Heart right ventricle (tissue), 16 donors: ENCODE measurements around the gene KLF7. TPM values are rescaled to one million over a fixed set of nuclear protein-coding genes. Genes with fewer than 3 reads are reported as not detected.

ENCODE experiments used
- ATAC-seq, 8 donors: fragments of 200-7000 bp; cut with Tn5 transposase; one replicate each; pipeline ENCODE4 v1.9.1; 2020; ENCODE audit warnings: mild to moderate bottlenecking in 8 of 8, moderate library complexity in 8 of 8, moderate number of reproducible peaks in 1 of 8
- DNase-seq, 2 donors: peaks; one replicate each; pipeline ENCODE4 v3.0.0-alpha.2; 2020
- H3K27ac ChIP-seq, 10 donors: fragments of 200-600 bp; sonication (generic) in 2 of 10; one replicate each; pipeline versions ENCODE4 v1.5.0 to v1.8.0; 2020 to 2022; ENCODE audit warnings: mild to moderate bottlenecking in 3 of 10
- H3K27me3 ChIP-seq, 7 donors: fragments of 200-600 bp; one replicate each; pipeline ENCODE4 v1.8.0; 2021 to 2022; ENCODE audit warnings: mild to moderate bottlenecking in 2 of 7
- H3K36me3 ChIP-seq, 9 donors: fragments of 200-600 bp; sonication (generic) in 1 of 9; one replicate each; pipeline versions ENCODE4 v1.5.0 to v1.8.0; 2020 to 2022; ENCODE audit warnings: mild to moderate bottlenecking in 2 of 9
- H3K4me1 ChIP-seq, 9 donors: fragments of 200-600 bp; sonication (generic) in 1 of 9; one replicate each; pipeline versions ENCODE4 v1.5.0 to v1.8.0; 2020 to 2022; ENCODE audit warnings: mild to moderate bottlenecking in 4 of 9
- H3K4me3 ChIP-seq, 10 donors: fragments of 200-600 bp; sonication (generic) in 2 of 10; one replicate each; pipeline versions ENCODE4 v1.5.0 to v1.8.0; 2020 to 2022; ENCODE audit warnings: mild to moderate bottlenecking in 7 of 10, moderate library complexity in 2 of 10
- H3K9me3 ChIP-seq, 11 donors: fragments of 200-600 bp in 10 of 11; sonication (generic) in 2 of 11; one replicate each; pipeline versions ENCODE4 v1.5.0 to v1.8.0; 2013 to 2022; ENCODE audit warnings: mild to moderate bottlenecking in 2 of 11, control low read depth in 1 of 11, moderate library complexity in 1 of 11
- WGBS, 2 donors: extraction: QIAGEN DNeasy Blood & Tissue Kit; methylation state at CpG; one replicate each; pipeline ENCODE4 v1.1.7; 2013; ENCODE audit warnings: inconsistent platforms in 1 of 2; 5-methylcytosine and 5-hydroxymethylcytosine counted together
- intact Hi-C, 10 donors: fragments of 100-400 bp; cut with DNase I; formaldehyde crosslinking; loops; one replicate each; pipeline versions ENCODE4 v1.11.1 to v1.14.2; 2022
- polyA plus RNA-seq, 2 donors: library from polyadenylated mRNA; stranded (reverse); fragments of 200-250 nt; gene quantifications; one replicate each; pipeline ENCODE4 v1.2.3, GENCODE V29; 2013
- total RNA-seq, 10 donors: library from RNA; stranded (reverse); fragmentation: NEBNext Ultra II Directional in 3 of 10; extraction: Animal tissue kit (Norgen Biotek cat#: 25700) in 3 of 10; gene quantifications; one replicate each; pipeline versions ENCODE4 v1.2.1 to v1.2.4, GENCODE V29; 2021 to 2023
- TF ChIP-seq, protein P1 (sequence below), 9 donors: fragments of 200-600 bp; sonication (generic) in 2 of 9; IDR thresholded peaks; one replicate each; pipeline versions ENCODE4 v1.5.0 to v1.8.0; 2021 to 2022; ENCODE audit warnings: antibody characterized with exemption in 9 of 9, mild to moderate bottlenecking in 5 of 9, moderate library complexity in 1 of 9
- donor health status: Arrhythmogenic right ventricular cardiomyopathy.
- donor health status: ischemic (EF 13 %, LVEDD 7.1; RV severe dilation, severe dysfunction).
- donor health status: healthy with polysubstance abuse.
- donor health status: DM: no; HTN: yes; CAD: no.
- donor health status: DM: no; HTN: no; CAD: no.
- donor health status: ischemic (EF 25% LVEDD 6.9; RV normal size, moderate dysfunction).
- donor health status: ischemic (EF 25% LVEDD 5.7; RV mildly dilated, moderate dysfunction).
- donor health status: healthy.
- donor health status: DM: yes; HTN: yes; CAD: no.
- donor health status: Ischemic cardiomyopathy.
- donor health status: ischemic (EF 35%, LVEDD 5.7; RV mildly dilated, moderate dysfunction).
- donor health status: nonischemic (EF 11% LVEDD 7.7; RV severe dilation, severe dysfunction).
- donor health status: DM: yes; HTN: yes; CAD: no.
- donor health status: PGD.
- donor health status: ischemic (EF 29% LVEDD 5.4; RV normal size, mild dysfunction).
- donor health status: nonischemic (EF 23%, LVEDD 6.1; RV moderate dilation, normal function).

Gene KLF7
- total and polyA plus RNA-seq, 12 donors, result 5.0 to 51.8 (median 27.9) TPM

DNA sequence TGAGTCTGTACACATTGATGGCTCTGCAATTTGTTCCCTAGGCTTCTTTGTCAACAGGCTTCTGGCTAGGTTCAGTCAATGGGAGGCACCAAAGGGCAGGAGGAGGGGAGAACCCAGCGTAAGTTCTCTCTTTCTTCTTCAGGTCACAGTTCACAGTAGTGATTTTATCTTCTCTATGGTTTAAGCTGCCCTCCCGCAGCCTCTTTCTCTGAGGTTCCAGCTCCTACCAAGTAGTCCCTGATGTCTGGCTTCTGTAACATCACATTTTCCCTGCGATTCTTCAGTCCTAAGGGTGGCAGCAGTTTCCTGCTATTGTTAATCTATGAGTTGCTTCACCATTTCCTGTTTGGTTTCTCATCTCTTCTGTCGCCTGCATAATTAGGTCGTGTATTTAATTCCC lies 119.0 kb downstream of the KLF7 start:
- Histone ChIP-seq H3K36me3 (no peaks in the 10 kb centered on the region), H3K4me1 (peaks cover 0 to 18% (median 8%) of the 10 kb centered on the region in 9 donors), H3K27ac (peak overlapping the region in 1 of 10 donors; percentile 64), H3K9me3 (no peaks in the 10 kb centered on the region), H3K4me3 (no peak overlapping the region), H3K27me3 (no peaks in the 10 kb centered on the region)
- TF ChIP-seq, protein P1, sequence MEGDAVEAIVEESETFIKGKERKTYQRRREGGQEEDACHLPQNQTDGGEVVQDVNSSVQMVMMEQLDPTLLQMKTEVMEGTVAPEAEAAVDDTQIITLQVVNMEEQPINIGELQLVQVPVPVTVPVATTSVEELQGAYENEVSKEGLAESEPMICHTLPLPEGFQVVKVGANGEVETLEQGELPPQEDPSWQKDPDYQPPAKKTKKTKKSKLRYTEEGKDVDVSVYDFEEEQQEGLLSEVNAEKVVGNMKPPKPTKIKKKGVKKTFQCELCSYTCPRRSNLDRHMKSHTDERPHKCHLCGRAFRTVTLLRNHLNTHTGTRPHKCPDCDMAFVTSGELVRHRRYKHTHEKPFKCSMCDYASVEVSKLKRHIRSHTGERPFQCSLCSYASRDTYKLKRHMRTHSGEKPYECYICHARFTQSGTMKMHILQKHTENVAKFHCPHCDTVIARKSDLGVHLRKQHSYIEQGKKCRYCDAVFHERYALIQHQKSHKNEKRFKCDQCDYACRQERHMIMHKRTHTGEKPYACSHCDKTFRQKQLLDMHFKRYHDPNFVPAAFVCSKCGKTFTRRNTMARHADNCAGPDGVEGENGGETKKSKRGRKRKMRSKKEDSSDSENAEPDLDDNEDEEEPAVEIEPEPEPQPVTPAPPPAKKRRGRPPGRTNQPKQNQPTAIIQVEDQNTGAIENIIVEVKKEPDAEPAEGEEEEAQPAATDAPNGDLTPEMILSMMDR (IDR thresholded peaks at IDR 0.05), result peak in 7 of 9 donors; percentile 20 to 56 (median 39)
- intact Hi-C loops, result loop anchor here in 9 of 10 donors (2.0 to 10.0 kb wide), 4 partner anchors 118 to 428 kb away; partner anchors contain the start of gene KLF7 (in 1 of the 9)
- peak; percentile 30 to 85 (median 68) for ATAC-seq
- WGBS, 2 donors, result 26 to 29% methylated on average over 5 of the region's 5 CpGs
- no peak for DNase-seq

DNA sequence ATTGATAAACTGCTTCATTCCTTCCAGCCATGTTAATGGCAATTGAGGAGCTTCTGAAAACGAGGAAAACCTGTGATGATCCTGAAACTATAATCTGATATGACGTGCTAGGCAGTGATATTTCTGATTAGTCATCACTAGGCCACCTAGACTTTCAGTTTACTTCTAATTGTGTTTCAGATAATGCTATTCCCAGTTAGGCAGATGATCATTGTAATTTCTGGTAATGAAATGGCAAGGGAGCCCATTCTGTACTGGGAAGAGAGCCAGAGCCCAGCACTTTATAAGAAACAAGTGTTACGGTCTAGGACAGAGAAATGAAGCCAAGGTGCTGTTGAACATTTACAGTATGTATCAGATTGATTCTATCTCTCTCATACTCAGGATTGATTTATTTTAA lies 120.2 kb downstream of the KLF7 start:
- intact Hi-C loops, result loop anchor here in 8 of 10 donors (5.0 to 10.0 kb wide), 3 partner anchors 119 to 429 kb away; partner anchors contain the start of gene KLF7 (in 1 of the 8)
- Histone ChIP-seq H3K36me3 (no peaks in the 10 kb centered on the region), H3K27ac (peak overlapping the region in 1 of 10 donors; percentile 28), H3K9me3 (no peaks in the 10 kb centered on the region), H3K4me3 (no peak overlapping the region), H3K4me1 (peaks cover 0 to 19% (median 8%) of the 10 kb centered on the region in 9 donors), H3K27me3 (no peaks in the 10 kb centered on the region)
- TF ChIP-seq, protein P1 (IDR thresholded peaks at IDR 0.05), result no peak
- ATAC-seq (peak in 1 of 8 donors; percentile 21), DNase-seq (no peak)
- WGBS, 2 donors, result 72 to 83% methylated on average over 3 of the region's 3 CpGs

DNA sequence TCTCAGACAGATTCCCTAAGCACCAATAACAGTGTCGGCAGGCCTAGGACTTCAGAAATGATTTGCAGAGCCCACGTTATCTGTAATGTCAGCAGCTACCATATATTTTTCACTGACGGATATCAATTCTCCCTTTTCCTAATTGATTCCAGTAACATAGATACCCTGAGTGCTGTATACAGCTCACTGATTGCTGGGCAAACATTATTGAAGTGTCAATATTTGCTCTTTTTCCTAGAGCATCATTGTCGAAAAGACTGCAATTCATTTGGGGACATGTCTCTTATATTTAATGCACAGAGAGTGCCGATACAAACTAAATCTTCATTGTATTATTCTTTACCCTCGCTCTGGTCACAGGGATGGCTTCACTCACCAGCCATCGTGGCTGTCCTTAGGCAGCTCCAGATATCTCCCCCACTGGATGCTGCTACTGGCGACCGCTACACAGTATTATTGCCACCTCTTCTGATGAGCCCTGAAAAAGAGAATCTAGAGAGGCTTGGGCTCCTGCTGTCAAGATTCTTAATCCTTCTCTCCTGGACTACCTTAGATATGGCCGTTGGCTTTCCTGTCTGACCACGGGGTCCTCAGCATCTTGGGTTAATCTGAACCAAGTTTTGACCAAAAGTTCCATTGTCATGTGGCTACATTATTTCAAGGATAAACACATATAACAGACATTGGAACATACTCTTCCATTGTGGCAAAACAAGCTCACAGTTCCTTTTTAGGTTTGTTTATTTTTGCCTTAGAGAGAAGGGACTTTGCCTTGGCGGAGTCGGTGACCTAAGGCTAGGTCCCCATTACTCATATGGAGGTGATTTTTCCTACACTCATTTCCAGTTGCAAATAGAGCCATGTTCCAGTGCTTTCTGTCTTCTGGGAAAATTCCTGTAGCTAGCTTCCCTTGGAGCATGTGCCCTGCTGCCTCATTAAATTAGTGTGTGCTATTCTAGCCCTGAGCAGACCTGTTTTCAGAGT lies 121.1 kb downstream of the KLF7 start:
- Histone ChIP-seq H3K27me3 (no peaks in the 10 kb centered on the region), H3K4me3 (no peak overlapping the region), H3K4me1 (peaks cover 0 to 20% (median 8%) of the 10 kb centered on the region in 9 donors), H3K36me3 (no peaks in the 10 kb centered on the region), H3K9me3 (no peaks in the 10 kb centered on the region), H3K27ac (peak overlapping the region in 1 of 10 donors; percentile 28)
- DNase-seq (no peak), ATAC-seq (no peak)
- intact Hi-C loops, result loop anchor here in 8 of 10 donors (5.0 to 10.0 kb wide), 3 partner anchors 120 to 430 kb away; partner anchors contain the start of gene KLF7 (in 1 of the 8)
- TF ChIP-seq, protein P1 (IDR thresholded peaks at IDR 0.05), result no peak
- WGBS, 2 donors, result 94 to 97% methylated on average over 13 of the region's 13 CpGs

DNA sequence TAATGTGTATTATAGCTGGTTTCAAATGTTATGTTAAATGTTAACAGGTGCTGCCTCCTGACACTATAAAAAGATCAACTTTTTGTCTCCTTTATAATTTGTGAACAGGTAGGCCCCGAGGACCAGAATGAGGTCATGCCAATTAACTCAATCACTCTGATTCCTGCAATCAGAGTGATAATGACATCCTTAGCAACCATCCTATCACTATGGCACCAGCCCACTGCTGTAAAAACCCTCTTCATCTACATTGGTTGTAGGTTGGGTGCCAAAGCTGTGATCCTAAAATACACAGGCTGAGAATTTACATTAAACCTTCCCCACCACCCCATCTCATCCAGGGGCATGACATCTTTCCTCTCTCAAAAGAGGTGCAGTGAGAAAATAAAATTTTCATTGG lies 122.9 kb downstream of the KLF7 start:
- H3K27me3 ChIP-seq, result no peaks in the 10 kb centered on the region
- 59 to 82% methylated on average over 1 of the region's 1 CpG for WGBS, 2 donors
- DNase-seq (no peak), ATAC-seq (no peak)
- intact Hi-C loops, result loop anchor here in 3 of 10 donors (10.0 kb wide), 2 partner anchors 122 to 432 kb away; partner anchors contain the start of gene KLF7 (in 1 of the 3)
- H3K4me3 ChIP-seq, result no peak overlapping the region
- TF ChIP-seq, protein P1 (IDR thresholded peaks at IDR 0.05), result no peak
- H3K36me3 ChIP-seq, result no peaks in the 10 kb centered on the region
- no peak overlapping the region for H3K27ac ChIP-seq
- peaks cover 0 to 27% (median 8%) of the 10 kb centered on the region in 9 donors for H3K4me1 ChIP-seq
- no peaks in the 10 kb centered on the region for H3K9me3 ChIP-seq
